Islet precursor cell (in vitro differentiated cells): ENCODE measurements around the gene C1QL4.
"Not testable (repeated sequence)": the region's sequence is repeated elsewhere in the genome, so short reads cannot be mapped to it uniquely, and the experiment has no call there.

ENCODE experiments used
- DNase-seq: peaks from one replicate; pipeline ENCODE4 v3.0.0-alpha.2; 2018

The C1QL4 gene

DNA sequence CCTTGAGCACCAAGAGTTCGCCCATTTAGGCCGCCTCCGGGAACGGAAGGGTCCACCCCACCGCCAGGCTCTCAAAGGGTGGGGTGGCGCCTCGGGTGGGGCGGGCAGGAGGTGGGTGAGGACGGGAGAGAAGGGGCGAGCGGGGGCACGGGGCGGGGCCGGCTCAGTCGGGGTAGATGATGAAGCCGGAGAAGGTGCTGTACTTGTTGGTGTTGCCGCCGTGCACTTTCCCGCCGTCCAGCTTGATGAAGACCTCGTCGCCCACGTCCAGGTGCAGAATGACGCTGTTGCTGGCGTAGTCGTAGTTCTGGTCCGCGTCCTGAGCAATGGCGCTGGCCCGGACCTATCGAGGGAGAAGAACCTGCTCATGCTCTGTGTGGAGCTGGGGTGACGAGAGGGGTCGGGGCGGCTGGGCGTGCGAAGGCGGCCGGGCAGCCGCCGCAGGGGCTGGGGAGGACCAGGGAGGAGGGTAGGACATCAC is 4.1 kb downstream of the C1QL4 start:
- no peak for DNase-seq

DNA sequence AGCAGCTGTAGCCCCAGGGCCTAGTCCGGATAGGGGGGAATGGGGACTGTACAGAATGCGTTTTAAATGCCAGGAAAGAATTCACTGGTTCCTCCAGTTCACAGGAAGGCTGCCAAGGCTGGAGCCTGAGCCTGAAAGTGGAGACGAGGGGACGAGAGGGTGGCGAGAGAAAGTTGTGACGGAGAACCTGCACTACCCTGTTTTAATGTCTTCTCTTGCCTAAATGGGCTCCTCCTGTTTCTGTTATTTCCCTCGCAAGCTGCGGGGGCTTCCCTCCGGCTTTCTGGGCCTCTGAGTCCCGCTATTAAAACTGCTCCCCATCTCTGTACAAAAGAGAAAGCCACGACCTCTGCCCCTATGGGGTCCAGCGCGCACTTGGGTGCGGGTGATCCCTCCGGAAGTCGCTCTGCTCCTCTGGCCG is 4.5 kb downstream of the C1QL4 start:
- DNase-seq: peak; percentile 52

DNA sequence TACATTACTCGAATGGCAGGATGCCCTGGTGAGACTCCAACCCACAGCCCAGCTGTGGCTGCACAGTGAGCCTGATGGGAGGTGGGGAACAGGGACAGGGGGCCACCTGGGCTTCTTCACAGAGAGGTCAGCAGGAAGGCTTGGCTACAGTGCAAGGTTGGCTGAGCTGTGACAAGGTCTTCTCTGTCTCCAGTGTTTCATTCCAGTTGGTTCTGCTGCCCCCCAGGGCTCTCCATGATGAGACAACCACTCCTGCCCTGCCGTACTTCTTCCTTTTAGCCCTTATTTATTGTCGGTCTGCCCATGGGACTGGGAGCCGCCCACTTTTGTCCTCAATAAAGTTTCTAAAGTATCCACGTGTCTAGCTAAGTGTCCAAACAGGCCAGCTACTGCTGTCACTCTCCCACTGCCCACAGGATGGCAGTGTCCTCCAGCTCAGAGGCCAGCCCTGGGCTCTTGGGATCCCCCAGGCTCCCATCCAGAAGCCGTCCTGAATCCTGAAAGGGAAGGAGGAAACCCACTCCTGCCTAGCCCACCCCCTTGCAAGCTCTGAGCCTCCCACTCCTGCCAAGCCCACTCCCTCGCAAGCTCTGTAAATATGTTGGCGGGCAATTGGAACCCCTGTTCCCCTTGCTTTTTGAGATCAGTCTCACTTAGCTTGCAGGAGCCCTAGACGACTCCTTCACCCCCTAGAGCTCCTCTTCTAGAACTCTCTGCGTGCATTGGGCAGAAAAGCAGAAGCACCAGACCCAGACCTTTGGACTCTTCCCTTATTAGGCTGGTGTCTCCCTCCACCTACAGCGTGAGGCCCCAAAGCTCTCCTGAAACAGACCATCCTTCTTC is 5.4 kb downstream of the C1QL4 start:
- DNase-seq: peak; percentile 92

DNA sequence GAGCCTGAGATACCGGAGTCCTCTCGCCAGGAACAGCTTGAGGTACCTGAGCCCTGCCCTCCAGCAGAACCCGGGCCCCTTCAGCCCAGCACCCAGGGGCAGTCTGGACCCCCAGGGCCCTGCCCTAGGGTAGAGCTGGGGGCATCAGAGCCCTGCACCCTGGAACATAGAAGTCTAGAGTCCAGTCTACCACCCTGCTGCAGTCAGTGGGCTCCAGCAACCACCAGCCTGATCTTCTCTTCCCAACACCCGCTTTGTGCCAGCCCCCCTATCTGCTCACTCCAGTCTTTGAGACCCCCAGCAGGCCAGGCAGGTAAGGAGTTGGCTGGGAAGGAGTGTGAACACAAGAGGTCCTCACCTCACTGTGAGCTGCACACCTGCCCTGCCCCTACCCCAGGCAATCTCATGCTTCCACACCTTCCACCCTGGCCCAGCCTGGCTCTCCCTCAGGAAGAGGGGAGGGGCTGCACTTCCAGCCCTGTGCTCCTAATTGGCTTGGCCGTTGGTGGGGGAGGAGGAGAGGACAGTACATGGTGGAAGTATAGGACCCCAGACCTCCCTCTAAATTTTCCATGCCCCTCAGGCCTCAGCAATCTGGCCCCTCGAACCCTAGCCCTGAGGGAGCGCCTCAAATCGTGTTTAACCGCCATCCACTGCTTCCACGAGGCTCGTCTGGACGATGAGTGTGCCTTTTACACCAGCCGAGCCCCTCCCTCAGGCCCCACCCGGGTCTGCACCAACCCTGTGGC is 6.2 kb downstream of the C1QL4 start:
- DNase-seq: peak; percentile 47

DNA sequence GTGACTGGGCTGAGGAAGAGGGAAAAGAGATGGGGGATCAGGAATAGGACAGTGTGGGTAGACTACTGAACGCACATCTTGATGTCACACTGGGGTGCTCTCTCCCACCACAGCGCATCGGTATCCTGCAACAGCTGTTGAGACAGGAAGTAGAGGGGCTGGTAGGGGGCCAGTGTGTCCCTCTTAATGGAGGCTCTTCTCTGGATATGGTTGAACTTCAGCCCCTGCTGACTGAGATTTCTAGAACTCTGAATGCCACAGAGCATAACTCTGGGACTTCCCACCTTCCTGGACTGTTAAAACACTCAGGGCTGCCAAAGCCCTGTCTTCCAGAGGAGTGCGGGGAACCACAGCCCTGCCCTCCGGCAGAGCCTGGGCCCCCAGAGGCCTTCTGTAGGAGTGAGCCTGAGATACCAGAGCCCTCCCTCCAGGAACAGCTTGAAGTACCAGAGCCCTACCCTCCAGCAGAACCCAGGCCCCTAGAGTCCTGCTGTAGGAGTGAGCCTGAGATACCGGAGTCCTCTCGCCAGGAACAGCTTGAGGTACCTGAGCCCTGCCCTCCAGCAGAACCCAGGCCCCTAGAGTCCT is 6.9 kb downstream of the C1QL4 start:
- peak; percentile 51 for DNase-seq

DNA sequence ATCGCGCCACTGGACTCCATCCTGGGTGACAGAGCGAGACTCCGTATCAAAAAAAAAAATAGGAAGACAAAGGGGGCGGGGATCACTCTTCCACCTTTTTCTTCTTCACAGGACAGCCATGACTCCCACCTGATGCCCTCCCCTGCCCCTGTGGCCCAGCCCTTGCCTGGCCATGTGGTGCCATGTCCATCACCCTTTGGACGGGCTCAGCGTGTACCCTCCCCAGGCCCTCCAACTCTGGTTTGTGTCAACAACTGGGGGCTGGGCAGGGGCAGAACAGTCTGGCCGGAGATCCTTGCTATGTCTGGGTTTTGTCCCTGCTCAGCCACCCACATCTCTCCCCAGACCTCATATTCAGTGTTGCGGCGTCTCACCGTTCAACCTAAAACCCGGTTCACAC is 8.2 kb downstream of the C1QL4 start:
- DNase-seq: no peak

DNA sequence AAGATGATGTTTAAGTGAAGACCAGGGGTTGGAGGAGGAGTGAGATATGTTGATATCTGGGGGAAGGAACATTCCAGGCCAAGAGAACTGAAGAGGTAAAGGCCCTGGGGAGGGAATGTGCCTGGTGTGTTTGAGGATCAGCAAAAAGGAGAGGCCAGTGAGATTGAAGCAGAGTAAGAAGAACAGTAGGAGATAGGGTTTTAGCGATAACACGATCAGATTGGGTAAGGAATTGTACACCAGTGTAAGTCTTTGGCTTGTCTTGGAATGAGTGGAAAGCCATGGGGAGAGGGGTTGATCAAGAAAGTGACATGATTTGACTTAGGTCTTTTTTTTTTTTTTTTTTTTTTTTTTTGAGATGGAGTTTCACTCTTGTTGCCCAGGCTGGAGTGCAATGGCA is 9.1 kb downstream of the C1QL4 start:
- no peak for DNase-seq

DNA sequence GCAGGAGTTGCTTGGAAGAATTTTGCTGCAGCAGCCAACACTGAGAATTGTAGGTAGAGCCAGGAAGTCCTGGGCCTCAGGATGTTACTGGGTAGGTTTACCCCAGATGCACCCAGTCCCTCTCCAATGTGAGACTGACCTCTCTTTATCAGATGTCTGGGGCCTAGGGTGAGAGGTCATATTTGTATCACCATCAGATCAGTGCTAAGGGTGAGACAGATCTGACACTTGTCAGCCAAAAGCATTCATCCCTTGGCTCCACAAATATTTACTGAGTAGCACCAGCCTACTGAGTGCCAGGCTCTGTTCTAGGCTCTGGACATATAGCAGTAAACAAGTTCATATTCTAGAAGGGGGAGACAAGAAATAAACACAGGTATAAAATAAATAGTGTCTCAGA is 9.6 kb downstream of the C1QL4 start:
- no peak for DNase-seq

DNA sequence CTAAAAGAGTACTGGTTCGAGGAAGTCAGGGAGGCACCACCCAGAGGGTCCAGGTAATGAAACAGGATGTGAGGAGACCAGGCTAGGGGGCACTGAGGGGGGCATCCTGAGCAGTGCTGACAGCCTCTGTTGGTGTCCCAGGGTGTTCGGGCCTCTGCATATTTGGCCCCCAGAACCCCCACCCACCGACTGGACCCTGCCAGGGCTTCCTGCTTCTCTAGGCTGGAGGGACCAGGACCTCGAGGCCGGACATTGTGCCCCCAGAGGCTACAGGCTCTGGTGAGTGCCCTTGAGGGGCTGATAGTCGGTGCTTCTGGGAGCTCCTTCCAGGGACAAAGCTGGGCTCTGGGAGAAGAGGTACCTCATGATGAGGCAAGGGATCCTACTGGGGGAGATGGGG is 11.4 kb downstream of the C1QL4 start:
- DNase-seq: no peak

DNA sequence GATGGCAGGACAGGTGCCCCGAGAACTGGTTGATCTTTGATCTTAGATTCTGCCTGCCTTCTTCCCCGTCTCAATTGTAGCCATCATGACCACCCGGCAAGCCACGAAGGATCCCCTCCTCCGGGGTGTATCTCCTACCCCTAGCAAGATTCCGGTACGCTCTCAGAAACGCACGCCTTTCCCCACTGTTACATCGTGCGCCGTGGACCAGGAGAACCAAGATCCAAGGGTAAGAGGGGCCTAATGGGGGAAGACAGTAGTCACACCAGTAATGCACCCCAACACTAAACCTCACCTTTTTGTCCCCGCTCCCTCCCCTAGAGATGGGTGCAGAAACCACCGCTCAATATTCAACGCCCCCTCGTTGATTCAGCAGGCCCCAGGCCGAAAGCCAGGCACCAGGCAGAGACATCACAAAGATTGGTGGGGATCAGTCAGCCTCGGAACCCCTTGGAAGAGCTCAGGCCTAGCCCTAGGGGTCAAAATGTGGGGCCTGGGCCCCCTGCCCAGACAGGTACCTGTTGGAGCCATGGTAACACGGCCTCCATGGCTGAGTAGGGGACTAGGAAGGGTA is 13.4 kb downstream of the C1QL4 start:
- DNase-seq: no peak

DNA sequence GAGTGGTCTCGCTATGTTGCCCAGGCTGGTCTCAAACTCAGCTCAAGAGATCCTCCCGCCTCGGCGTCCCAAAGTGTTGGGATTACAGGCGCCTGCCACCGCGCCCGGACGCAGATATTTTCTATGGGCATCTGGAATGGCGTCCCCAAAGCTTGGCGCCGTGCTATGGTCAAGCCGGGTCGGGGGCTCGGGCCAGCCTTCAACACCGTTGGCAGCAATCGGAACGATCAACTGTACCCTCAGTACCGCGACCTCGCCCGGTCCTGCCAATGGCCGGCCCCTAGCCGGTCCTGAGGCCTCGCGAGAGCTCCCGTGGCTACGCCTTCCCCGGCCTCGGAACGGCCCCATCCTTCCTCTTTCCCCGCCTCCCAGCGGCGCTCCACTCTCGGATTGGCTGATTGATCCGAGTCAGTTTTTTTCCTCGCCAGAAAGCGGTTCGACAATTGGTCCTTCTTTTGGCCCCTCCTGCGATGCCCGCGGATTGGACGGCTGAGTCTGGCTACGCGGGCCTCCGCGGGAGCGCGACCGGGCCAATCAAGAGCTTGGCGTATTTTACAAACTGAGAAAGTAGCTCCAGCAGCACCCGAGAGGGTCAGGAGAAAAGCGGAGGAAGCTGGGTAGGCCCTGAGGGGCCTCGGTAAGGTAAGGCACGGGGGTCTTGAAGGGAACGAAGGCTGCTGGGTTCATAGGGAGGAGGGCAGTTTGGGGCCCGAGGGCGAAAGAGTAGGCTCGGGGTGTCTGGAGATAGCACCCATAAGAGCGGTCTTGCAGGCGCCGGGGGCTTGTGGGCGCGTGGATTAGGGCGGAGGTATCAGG is 14.1 kb downstream of the C1QL4 start, which contains the start of gene TROAP:
Gene TROAP (plus strand): TSS at position 548 of the 816 bp plus-strand sequence. CDS start 354 bp downstream, outside the sequence.
- DNase-seq: peak; percentile 100

DNA sequence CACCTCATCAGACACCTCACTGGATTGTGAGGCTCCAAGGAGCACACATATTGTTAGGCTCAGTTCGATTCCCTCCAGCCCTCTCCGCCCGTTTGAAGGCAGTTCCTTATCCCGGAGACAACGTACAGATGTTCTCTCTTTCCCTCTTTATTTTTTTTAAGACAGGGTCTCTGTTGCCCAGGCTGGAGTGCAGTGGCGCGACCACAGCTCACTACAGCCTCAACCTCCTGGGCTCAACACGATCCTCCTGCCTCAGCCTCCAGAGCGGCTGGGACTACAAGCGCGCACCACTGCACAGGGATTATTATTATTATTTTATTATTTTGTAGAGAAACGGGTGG is 14.7 kb downstream of the C1QL4 start:
- DNase-seq: peak; percentile 48

DNA sequence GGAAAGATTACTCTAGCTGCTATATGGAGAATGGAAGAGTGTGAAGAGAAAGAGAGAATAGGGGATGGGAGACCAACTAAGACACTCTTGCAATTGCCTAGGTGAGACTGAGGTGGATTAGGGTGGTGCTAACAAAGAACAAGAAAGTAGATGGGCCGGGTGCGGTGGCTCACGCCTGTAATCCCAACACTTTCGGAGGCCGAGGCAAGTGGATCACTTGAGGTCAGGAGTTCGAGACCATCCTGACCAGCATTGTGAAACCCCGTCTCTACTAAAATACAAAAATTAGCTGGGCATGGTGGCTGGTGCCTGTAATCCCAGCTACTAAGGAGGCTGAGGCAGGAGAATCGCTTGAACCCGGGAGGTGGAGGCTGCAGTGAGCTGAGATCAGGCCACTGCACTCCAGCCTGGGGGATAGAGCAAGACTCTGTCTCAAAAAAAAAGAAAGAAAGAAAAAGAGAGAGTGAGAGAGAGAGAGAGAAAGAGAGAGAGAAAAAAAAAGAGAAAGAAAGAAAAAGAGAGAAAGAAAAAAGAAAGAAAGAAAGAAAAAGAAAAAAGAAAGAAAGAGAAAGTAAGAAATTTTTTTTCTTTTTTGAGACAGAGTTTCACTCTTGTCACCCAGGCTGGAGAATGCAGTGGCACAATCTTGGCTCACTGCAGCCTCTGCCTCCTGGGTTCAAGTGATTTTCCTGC is 16.4 kb downstream of the C1QL4 start:
- not testable (repeated sequence) for DNase-seq

DNA sequence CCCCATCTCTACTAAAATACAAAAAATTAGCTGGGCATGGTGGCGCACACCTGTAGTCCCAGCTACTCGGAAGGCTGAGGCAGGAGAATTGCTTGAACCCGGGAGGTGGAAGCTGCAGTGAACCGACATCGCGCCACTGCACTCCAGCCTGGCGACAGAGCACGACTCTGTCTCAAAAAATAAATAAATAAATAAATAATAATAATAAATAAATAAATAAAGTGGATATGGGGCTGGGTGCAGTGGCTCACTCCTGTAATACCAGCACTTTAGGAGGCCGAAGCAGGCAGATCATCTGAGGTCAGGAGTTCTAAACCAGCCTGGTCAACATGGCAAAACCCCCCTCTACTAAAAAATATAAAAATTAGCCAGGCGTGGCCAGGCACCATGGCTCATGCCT is 19.9 kb downstream of the C1QL4 start:
- DNase-seq: not testable (repeated sequence)

DNA sequence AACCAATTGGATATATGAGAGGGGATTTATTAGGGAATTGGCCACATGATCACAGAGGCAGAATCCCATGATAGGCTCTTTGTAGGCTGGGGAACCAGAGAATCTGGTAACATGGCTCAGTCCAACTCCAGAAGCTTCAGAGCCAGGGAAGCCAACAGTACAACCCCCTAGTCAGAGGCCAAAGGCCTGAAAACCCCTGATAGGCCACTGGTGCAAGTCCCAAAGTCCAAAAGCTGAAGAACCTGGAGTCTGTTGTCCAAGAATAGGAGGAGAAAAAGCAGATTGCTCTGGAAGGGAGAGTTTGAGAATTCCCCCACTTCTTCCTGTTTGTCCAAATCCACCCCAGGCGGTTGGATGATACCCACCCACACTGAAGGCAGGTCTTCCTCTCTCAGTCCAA is 22.2 kb downstream of the C1QL4 start:
- DNase-seq: no peak

DNA sequence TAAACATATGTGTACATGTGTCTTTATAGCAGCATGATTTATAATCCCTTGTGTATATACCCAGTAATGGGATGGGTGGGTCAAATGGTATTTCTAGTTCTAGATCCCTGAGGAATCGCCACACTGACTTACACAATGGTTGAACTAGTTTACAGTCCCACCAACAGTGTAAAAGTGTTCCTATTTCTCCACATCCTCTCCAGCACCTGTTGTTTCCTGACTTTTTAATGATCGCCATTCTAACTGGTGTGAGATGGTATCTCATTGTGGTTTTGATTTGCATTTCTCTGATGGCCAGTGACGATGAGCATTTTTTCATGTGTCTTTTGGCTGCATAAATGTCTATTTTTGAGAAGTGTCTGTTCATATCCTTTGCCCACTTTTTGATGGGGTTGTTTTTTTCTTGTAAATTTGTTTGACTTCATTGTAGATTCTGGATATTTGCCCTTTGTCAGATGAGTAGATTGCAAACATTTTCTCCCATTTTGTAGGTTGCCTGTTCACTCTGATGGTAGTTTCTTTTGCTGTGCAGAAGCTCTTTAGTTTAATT is 26.5 kb downstream of the C1QL4 start:
- not testable (repeated sequence) for DNase-seq

DNA sequence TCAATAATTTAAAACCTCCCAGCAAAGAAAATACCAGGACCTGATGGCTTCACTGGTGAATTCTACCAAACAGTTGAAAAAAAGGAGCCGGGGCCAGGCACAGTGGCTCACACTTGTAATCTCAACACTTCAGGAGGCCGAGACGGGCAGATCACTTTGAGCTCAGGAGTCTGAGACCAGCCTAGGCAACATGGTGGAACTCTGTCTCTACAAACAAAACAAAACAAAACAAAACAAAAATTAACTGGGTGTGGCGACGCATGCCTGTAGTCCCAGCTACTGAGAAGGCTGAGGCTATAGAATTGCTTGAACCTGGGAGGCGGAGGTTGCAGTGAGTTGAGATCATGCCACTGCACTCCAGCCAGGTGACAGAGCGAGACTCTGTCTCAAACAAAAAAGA is 27.6 kb downstream of the C1QL4 start:
- DNase-seq: peak; percentile 53

DNA sequence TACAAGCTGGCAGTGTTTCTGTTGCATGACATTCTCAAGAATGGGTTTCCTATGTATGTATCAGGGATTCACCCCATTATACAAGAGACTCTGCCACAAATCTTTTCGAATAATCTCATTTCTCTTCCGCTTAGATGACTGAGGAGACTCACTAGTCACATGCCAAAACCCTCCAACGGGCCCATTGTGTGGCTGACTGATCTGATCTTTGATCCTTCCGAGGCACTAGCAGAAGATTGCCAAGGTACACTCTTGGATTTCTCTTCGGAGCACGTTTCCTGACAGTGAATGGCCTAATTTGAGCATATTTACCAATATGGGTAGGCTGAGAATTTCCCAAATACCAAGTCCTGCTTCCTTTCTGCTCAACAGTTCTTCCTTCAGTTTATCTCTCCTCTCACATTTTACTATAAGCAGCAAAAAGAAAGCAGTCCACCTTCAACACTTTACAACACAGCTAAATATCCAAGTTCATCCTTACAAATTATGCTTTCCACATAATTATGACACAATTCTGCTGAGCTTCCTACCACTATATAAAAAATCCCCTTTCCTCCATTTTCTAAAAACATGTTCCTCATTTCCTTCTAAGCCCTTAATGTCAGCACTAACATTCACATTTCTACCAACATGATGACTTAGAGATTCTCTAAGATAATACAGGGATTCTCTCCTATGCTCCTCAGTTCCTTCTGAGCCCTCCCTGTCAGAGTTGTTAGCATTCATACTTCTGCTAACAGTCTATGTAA is 31.1 kb downstream of the C1QL4 start:
- no peak for DNase-seq

DNA sequence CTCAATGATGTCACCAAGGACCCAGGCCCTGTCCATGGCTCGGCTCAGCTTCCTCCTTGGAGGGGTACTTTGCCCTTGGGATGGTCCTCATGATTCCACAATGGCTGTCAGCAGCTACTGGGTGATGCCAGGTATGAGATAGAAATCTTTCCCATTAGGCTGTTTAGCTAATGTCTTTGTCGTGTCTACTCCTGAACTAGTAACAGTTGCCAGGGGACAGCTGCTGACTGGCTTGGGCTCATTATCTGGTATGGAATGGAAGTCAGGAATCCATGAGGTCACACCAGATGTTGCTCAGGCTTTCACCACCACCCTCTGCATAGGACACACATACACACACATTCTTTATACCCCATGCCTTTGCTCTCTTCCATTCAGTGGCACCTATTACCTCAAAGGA is 32.8 kb downstream of the C1QL4 start:
- peak; percentile 76 for DNase-seq

DNA sequence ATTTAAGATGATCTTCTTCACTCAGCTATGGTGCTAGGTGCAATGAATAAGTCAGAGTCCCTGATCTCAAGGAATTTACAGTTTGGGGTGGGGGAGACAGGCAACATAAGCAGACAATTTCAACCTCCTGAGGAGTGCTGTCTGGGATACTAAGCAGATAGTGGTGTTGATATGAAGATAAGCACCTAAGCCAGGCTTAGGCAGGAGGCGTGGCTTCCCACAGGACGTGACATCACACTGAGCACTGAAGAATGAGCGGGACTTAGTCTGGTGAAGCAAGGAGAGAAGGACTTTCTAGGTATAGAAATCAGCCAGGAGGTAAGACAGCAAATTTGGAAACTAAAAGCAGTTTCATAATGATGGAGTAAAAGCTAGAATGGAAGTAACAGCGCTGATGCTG is 35.2 kb downstream of the C1QL4 start:
- DNase-seq: no peak

DNA sequence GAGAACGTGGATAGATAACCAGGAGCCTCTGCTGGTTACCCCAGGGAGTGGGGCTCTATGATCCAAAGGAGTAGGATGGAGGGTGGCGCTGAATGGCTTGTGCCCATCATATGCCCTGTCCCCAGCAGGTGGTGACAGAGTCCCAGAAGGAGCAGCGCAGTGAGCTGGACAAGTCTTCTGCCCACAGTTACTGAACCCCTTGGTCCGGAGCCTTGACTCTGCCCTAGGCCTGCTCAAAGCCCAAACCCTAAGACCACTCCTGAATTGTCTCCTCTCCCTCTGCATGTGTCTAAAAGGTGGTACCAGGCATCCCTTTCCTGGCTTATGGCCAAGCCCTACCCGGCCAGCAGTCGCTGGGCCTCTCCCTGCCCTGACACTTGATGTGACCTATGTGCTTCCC is 38.8 kb downstream of the C1QL4 start:
- DNase-seq: peak; percentile 55
